K562 (cell line): ENCODE measurements around the gene COL23A1. TPM values are rescaled to one million over a fixed set of nuclear protein-coding genes. Genes with fewer than 3 reads are reported as not detected.

Experiments used
- BDP1 ChIP-seq: IDR thresholded peaks from 3 replicates; pipeline ENCODE4 v1.6.1; 2011; ENCODE audit not compliant: insufficient read length, insufficient read depth
- CBX2 ChIP-seq: fragments of 200-600 bp; sonication (generic); IDR thresholded peaks from one replicate; pipeline ENCODE4 v1.6.1; 2012; ENCODE audit warnings: mild to moderate bottlenecking, low read length, inconsistent platforms; ENCODE audit not compliant: insufficient read depth, poor library complexity, severe bottlenecking
- DPF2 ChIP-seq: fragments of 450-650 bp; IDR thresholded peaks from 2 replicates; pipeline ENCODE4 v1.6.1; 2016
- KAT7 ChIP-seq: sonication (generic); formaldehyde crosslinking; IDR thresholded peaks from 2 replicates; pipeline ENCODE4 v1.8.0; 2022; ENCODE audit warnings: missing genetic modification reagents, mild to moderate bottlenecking, borderline replicate concordance
- MCM5 ChIP-seq: fragments of 450-650 bp; IDR thresholded peaks from 2 replicates; pipeline ENCODE4 v1.6.1; 2016; ENCODE audit warnings: low read depth
- MYBL2 ChIP-seq, 2 experiments: fragments of 450-650 bp in 1 of 2; sonication (generic) in 1 of 2; formaldehyde crosslinking in 1 of 2; IDR thresholded peaks; 2 replicates each; pipeline versions ENCODE4 v1.6.1 to v1.8.1; 2017 to 2022; ENCODE audit warnings: borderline replicate concordance in 1 of 2, inconsistent platforms in 1 of 2, low read depth in 1 of 2, mild to moderate bottlenecking in 1 of 2, missing genetic modification reagents in 1 of 2, moderate library complexity in 1 of 2
- NFXL1 ChIP-seq: fragments of 450-650 bp; formaldehyde crosslinking; IDR thresholded peaks from 2 replicates; pipeline ENCODE4 v1.4.0; 2021; ENCODE audit warnings: mild to moderate bottlenecking
- RB1 ChIP-seq: fragments of 450-650 bp; IDR thresholded peaks from 2 replicates; pipeline ENCODE4 v1.6.1; 2017; ENCODE audit warnings: low read depth, mild to moderate bottlenecking
- RCOR1 ChIP-seq, 2 experiments: IDR thresholded peaks; 2 replicates each; pipeline ENCODE4 v1.6.1; 2012; ENCODE audit warnings: low read depth in 2 of 2, low read length in 2 of 2, borderline replicate concordance in 1 of 2, improper control_type of control experiment in 1 of 2
- TAF15 ChIP-seq: fragments of 200-400 bp; formaldehyde crosslinking; IDR thresholded peaks from 2 replicates; pipeline ENCODE4 v1.6.1; 2017; ENCODE audit warnings: mild to moderate bottlenecking, low read depth, low read length, moderate library complexity
- TAF9B ChIP-seq: fragments of 450-650 bp; IDR thresholded peaks from 2 replicates; pipeline ENCODE4 v1.6.1; 2018; ENCODE audit warnings: mild to moderate bottlenecking; ENCODE audit not compliant: partially characterized antibody
- TEAD4 ChIP-seq, 2 experiments: sonication (generic) in 1 of 2; formaldehyde crosslinking in 1 of 2; IDR thresholded peaks; 2 replicates each; pipeline versions ENCODE4 v1.6.1 to v1.8.0; 2012 to 2022; ENCODE audit warnings: borderline replicate concordance in 1 of 2, inconsistent platforms in 1 of 2, low read length in 1 of 2, mild to moderate bottlenecking in 1 of 2, missing genetic modification reagents in 1 of 2
- ZNF224 ChIP-seq: sonication (generic); formaldehyde crosslinking; IDR thresholded peaks from 2 replicates; pipeline ENCODE4 v1.8.0; 2022; ENCODE audit warnings: mild to moderate bottlenecking, missing genetic modification reagents
- ZNF316 ChIP-seq: fragments of 450-650 bp; IDR thresholded peaks from 2 replicates; pipeline ENCODE4 v1.6.1; 2016
- ZNF436 ChIP-seq: fragments of 250-450, 450-650 bp; sonication (Bioruptor Pico); formaldehyde crosslinking; IDR thresholded peaks from 2 replicates; pipeline ENCODE4 v1.7.0; 2020; ENCODE audit warnings: mild to moderate bottlenecking
- ZNF699 ChIP-seq: fragments of 250-450 bp; sonication (Bioruptor Pico); IDR thresholded peaks from 2 replicates; pipeline ENCODE4 v1.8.0; 2021; ENCODE audit warnings: mild to moderate bottlenecking, moderate library complexity; ENCODE audit not compliant: insufficient replicate concordance
- ZNF830 ChIP-seq: fragments of 250-450 bp; sonication (Bioruptor Pico); IDR thresholded peaks from 2 replicates; pipeline ENCODE4 v1.5.0; 2021; ENCODE audit warnings: mild to moderate bottlenecking
- polyA plus RNA-seq, 8 experiments: library from polyadenylated mRNA; depleted of rRNA in 4 of 8; stranded (reverse) in 5 of 8; unstranded in 3 of 8; fragments of >200 nt; fragmentation: Nextera tagmentation in 2 of 8; fragmentation: Illumina TruSeq in 1 of 8; extraction: Ambion mirVana in 2 of 8; extraction: Trizol in 1 of 8; gene quantifications; 2 replicates each; pipeline versions ENCODE4 v1.2.1 to v1.2.3, GENCODE V29; 2011 to 2014; ENCODE audit warnings: inconsistent platforms in 1 of 8, missing spikeins in 1 of 8
- total RNA-seq, 7 experiments: library from RNA; depleted of rRNA in 6 of 7; stranded (reverse); fragments of >200 nt in 6 of 7; fragmentation: Illumina TruSeq in 2 of 7; extraction: Trizol in 2 of 7; gene quantifications; 2 replicates each; pipeline versions ENCODE4 v1.2.1 to v1.2.3, GENCODE V29; 2011 to 2021; ENCODE audit warnings: low replicate concordance in 1 of 7
- TF ChIP-seq, protein P1 (sequence below): sonication (generic); formaldehyde crosslinking; IDR thresholded peaks from 2 replicates; pipeline ENCODE4 v1.4.0; 2020; ENCODE audit warnings: mild to moderate bottlenecking, missing genetic modification reagents
- TF ChIP-seq, protein P2 (sequence below): fragments of 250-450 bp; sonication (Bioruptor Pico); IDR thresholded peaks from 2 replicates; pipeline ENCODE4 v1.4.0; 2020
- TF ChIP-seq, protein P3 (sequence below): fragments of 450-650 bp; IDR thresholded peaks from 2 replicates; pipeline ENCODE4 v1.6.1; 2016; ENCODE audit warnings: low read depth, mild to moderate bottlenecking, moderate library complexity

COL23A1 gene
- total and polyA plus RNA-seq, 9 of the 15 experiments (the other 6 are each of a cell fraction or from before 2014, with no cell fraction given), result 0.09 TPM; not detected in 8

DNA sequence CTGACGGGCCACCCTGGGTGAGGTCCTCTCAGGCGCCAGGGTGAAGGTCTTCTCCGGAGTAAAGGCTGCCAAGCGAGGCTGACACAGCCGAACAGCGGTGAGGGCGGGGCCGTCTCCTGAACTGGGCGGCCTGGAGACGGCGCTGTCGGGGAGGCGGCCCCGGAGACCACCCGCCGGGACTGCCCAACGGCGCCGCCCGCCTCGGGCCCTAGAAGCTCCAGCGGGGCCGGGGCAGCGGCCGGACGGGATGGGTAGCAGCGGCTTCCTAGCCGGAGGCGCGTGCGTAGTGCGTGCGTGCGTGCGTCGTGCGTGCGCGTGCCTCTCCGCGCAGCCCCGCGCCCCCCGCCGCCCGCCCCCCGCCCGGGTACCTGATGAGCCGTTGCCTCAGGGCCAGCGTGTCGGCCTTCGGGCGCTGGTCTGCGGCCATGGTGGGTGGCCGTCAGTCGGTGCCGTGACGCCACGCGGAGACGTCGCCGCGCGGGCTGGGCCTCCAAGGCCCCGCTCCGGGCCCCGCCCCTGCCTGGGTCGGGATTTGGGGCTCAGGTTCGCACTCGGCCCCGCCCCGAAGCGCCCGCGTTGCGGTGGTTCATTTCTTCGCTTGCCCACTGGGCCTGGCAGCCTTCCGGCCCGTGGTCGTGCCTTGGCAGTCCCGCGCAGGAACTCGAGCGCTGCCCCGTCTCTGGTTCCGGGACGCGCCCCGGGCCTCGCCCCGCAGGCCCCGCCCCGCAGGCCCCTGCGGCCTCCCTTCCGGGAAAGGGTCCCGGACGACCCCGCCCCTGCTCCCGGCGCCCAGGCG, 357.9 kb downstream of the COL23A1 start, which contains the start of gene PHYKPL (continued):
- TF ChIP-seq, protein P1, sequence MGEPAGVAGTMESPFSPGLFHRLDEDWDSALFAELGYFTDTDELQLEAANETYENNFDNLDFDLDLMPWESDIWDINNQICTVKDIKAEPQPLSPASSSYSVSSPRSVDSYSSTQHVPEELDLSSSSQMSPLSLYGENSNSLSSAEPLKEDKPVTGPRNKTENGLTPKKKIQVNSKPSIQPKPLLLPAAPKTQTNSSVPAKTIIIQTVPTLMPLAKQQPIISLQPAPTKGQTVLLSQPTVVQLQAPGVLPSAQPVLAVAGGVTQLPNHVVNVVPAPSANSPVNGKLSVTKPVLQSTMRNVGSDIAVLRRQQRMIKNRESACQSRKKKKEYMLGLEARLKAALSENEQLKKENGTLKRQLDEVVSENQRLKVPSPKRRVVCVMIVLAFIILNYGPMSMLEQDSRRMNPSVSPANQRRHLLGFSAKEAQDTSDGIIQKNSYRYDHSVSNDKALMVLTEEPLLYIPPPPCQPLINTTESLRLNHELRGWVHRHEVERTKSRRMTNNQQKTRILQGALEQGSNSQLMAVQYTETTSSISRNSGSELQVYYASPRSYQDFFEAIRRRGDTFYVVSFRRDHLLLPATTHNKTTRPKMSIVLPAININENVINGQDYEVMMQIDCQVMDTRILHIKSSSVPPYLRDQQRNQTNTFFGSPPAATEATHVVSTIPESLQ (CRISPR knock-in tag), result no peak
- TF ChIP-seq RCOR1 (IDR thresholded peaks at IDR 0.05; ENCODE audit: borderline replicate concordance in 1 of 2, low read depth in 2 of 2, low read length in 2 of 2) (no peak), DPF2 (no peak), CBX2 (no peak), ZNF830 (CRISPR knock-in tag) (no peak), ZNF436 (CRISPR knock-in tag) (no peak), ZNF699 (CRISPR knock-in tag) (no peak), KAT7 (CRISPR knock-in tag) (no peak), ZNF316 (no peak), ZNF224 (CRISPR knock-in tag) (no peak), MYBL2 (IDR thresholded peaks at IDR 0.05; ENCODE audit: low read depth) (no peak), MYBL2 (CRISPR knock-in tag; IDR thresholded peaks at IDR 0.05; ENCODE audit: borderline replicate concordance) (no peak), TAF9B (no peak), MCM5 (no peak), BDP1 (no peak), RB1 (0 out of 2 replicates have a peak, but pooled peaks have one; percentile 36), TEAD4 (IDR thresholded peaks at IDR 0.05; ENCODE audit: low read length) (no peak), TEAD4 (CRISPR knock-in tag; IDR thresholded peaks at IDR 0.05; ENCODE audit: borderline replicate concordance) (no peak), TAF15 (no peak), NFXL1 (CRISPR knock-in tag) (no peak)
- TF ChIP-seq, protein P2, sequence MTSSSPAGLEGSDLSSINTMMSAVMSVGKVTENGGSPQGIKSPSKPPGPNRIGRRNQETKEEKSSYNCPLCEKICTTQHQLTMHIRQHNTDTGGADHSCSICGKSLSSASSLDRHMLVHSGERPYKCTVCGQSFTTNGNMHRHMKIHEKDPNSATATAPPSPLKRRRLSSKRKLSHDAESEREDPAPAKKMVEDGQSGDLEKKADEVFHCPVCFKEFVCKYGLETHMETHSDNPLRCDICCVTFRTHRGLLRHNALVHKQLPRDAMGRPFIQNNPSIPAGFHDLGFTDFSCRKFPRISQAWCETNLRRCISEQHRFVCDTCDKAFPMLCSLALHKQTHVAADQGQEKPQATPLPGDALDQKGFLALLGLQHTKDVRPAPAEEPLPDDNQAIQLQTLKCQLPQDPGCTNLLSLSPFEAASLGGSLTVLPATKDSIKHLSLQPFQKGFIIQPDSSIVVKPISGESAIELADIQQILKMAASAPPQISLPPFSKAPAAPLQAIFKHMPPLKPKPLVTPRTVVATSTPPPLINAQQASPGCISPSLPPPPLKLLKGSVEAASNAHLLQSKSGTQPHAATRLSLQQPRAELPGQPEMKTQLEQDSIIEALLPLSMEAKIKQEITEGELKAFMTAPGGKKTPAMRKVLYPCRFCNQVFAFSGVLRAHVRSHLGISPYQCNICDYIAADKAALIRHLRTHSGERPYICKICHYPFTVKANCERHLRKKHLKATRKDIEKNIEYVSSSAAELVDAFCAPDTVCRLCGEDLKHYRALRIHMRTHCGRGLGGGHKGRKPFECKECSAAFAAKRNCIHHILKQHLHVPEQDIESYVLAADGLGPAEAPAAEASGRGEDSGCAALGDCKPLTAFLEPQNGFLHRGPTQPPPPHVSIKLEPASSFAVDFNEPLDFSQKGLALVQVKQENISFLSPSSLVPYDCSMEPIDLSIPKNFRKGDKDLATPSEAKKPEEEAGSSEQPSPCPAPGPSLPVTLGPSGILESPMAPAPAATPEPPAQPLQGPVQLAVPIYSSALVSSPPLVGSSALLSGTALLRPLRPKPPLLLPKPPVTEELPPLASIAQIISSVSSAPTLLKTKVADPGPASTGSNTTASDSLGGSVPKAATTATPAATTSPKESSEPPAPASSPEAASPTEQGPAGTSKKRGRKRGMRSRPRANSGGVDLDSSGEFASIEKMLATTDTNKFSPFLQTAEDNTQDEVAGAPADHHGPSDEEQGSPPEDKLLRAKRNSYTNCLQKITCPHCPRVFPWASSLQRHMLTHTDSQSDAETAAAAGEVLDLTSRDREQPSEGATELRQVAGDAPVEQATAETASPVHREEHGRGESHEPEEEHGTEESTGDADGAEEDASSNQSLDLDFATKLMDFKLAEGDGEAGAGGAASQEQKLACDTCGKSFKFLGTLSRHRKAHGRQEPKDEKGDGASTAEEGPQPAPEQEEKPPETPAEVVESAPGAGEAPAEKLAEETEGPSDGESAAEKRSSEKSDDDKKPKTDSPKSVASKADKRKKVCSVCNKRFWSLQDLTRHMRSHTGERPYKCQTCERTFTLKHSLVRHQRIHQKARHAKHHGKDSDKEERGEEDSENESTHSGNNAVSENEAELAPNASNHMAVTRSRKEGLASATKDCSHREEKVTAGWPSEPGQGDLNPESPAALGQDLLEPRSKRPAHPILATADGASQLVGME, result no peak; the same call in 1 of the 2 replicates
- TF ChIP-seq, protein P3, sequence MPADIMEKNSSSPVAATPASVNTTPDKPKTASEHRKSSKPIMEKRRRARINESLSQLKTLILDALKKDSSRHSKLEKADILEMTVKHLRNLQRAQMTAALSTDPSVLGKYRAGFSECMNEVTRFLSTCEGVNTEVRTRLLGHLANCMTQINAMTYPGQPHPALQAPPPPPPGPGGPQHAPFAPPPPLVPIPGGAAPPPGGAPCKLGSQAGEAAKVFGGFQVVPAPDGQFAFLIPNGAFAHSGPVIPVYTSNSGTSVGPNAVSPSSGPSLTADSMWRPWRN, result no peak
